Mucosa of descending colon (tissue), 3 donors: ENCODE data around the gene LHX1. TPM values are rescaled to one million over a fixed set of nuclear protein-coding genes. Genes with fewer than 3 reads are reported as not detected.

Experiments
- ATAC-seq: fragments of 200-7000 bp; cut with Tn5 transposase; one replicate; pipeline ENCODE4 v1.9.1; 2020; ENCODE audit warnings: mild to moderate bottlenecking, moderate library complexity
- DNase-seq, 3 donors: peaks; one replicate each; pipeline ENCODE4 v3.0.0-alpha.2; 2020
- H3K36me3 ChIP-seq: fragments of 200-600 bp; one replicate; pipeline ENCODE4 v1.8.0; 2021; ENCODE audit warnings: low read depth, mild to moderate bottlenecking
- H3K4me1 ChIP-seq: fragments of 200-600 bp; one replicate; pipeline ENCODE4 v1.8.0; 2021; ENCODE audit warnings: low read depth, mild to moderate bottlenecking
- H3K4me3 ChIP-seq: fragments of 200-600 bp; one replicate; pipeline ENCODE4 v1.8.0; 2021; ENCODE audit warnings: mild to moderate bottlenecking
- H3K9me3 ChIP-seq: fragments of 200-600 bp; one replicate; pipeline ENCODE4 v1.8.0; 2021; ENCODE audit warnings: mild to moderate bottlenecking
- intact Hi-C, 2 donors: fragments of 100-400 bp; cut with DNase I in 1 of 2; cut with micrococcal nuclease in 1 of 2; formaldehyde crosslinking; loops; one replicate each; pipeline versions ENCODE4 v1.11.0 to v1.11.1; 2022; cut with DNase I, micrococcal nuclease
- total RNA-seq, 3 donors: library from RNA; stranded (reverse); fragmentation: NEBNext Ultra II Directional in 2 of 3; extraction: Animal tissue kit (Norgen Biotek cat#: 25700) in 2 of 3; gene quantifications; one replicate each; pipeline versions ENCODE4 v1.2.1 to v1.2.4, GENCODE V29; 2021 to 2023
- TF ChIP-seq, protein P1 (sequence below): fragments of 200-600 bp; IDR thresholded peaks from one replicate; pipeline ENCODE4 v1.8.0; 2022; ENCODE audit warnings: antibody characterized with exemption, mild to moderate bottlenecking
- donor health status: DM: no; HTN: no; CAD: no; lungs with moderate emphysema.
- donor health status: DM: no; HTN: no; CAD: no.
- donor health status: DM: no; HTN: yes; CAD: no.

Gene LHX1
- total RNA-seq, 3 donors from 2014 or later, result not detected

DNA sequence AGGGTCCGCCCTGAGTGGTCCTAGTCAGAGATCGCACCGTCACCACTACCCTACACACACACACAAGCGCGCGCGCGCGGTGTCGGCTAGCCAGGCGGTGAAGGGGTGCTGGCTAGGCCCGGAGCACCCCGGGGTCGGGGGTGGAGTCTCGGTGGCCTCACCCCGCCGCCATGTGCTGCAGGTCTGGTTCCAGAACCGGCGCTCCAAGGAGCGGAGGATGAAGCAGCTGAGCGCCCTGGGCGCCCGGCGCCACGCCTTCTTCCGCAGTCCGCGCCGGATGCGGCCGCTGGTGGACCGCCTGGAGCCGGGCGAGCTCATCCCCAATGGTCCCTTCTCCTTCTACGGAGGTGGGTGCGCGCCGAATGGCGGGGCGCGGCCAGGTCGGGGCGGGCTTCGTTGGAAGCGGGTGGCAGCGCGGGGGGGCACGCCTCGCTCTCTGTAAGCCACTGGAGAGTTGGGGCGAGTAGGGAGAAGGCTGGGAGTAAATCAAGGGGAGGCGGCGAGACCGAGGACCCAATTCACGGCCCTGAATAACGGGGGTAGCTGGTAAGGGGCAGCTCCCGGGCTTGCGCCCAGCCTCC, 4.8 kb downstream of the LHX1 start:
- Histone ChIP-seq H3K4me3 (no peak overlapping the region), H3K4me1 (peaks cover 30% of the 10 kb centered on the region), H3K36me3 (no peaks in the 10 kb centered on the region), H3K9me3 (no peaks in the 10 kb centered on the region)
- TF ChIP-seq, protein P1, sequence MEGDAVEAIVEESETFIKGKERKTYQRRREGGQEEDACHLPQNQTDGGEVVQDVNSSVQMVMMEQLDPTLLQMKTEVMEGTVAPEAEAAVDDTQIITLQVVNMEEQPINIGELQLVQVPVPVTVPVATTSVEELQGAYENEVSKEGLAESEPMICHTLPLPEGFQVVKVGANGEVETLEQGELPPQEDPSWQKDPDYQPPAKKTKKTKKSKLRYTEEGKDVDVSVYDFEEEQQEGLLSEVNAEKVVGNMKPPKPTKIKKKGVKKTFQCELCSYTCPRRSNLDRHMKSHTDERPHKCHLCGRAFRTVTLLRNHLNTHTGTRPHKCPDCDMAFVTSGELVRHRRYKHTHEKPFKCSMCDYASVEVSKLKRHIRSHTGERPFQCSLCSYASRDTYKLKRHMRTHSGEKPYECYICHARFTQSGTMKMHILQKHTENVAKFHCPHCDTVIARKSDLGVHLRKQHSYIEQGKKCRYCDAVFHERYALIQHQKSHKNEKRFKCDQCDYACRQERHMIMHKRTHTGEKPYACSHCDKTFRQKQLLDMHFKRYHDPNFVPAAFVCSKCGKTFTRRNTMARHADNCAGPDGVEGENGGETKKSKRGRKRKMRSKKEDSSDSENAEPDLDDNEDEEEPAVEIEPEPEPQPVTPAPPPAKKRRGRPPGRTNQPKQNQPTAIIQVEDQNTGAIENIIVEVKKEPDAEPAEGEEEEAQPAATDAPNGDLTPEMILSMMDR, result no peak
- ATAC-seq (peak; percentile 41), DNase-seq (peak in 1 of 3 donors; percentile 29)
- intact Hi-C loops, result no loop called here

DNA sequence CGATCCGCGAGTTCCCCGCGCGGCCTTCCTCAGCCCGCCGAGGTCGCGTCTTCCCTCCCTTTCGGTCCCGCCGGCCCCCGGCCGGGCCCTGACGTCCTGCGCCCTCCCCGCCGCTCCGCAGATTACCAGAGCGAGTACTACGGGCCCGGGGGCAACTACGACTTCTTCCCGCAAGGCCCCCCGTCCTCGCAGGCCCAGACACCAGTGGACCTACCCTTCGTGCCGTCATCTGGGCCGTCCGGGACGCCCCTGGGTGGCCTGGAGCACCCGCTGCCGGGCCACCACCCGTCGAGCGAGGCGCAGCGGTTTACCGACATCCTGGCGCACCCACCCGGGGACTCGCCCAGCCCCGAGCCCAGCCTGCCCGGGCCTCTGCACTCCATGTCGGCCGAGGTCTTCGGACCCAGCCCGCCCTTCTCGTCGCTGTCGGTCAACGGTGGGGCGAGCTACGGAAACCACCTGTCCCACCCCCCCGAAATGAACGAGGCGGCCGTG, 5.4 kb downstream of the LHX1 start:
- intact Hi-C loops, result no loop called here
- H3K4me3 ChIP-seq, result no peak overlapping the region
- peaks cover 24% of the 10 kb centered on the region for H3K4me1 ChIP-seq
- H3K36me3 ChIP-seq, result no peaks in the 10 kb centered on the region
- ATAC-seq, result no peak
- DNase-seq, result no peak
- no peaks in the 10 kb centered on the region for H3K9me3 ChIP-seq
- TF ChIP-seq, protein P1, result no peak

DNA sequence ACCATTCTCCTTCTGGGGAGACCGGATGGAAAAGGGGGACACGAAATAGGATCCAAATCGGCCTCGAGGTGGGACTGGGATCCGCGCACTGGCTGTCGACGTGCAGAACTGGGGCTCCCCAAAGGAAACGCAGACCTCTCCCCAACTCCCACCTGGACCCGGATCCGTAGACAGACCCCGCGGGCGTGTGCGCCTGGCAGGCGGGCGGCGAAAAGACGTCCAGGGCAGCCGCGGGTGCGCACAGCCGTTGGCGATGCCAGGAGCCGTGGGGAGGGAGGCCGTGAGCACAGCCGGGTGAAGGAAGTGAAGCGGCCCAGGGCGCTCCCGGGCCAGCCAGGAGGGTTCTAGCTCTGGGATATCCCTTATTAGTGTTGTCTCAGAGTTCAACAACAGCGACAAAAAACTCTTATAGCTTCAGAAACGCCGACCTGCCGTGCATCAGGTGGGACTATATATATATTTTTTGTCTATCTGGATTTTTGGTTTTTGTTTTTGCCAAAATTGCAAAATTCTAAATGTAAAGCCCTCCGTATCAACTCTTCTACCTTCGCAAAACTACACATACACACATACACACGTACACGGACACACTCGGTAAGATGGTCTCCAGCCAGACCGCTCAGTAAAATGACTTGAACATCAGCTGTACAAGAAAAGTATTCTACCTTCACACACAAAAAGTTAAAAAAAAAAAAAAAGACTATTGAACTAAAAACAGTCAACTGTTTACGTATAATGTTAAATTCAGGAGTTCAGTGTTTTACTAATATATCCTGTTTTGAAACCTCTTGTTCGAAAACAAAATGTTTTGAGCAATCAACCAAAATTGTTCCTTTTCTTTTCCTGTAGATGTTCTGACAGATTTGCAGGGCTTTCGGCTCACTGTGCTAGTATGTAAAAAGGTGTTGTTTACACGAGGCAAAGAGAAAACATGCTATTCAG, 6.2 kb downstream of the LHX1 start:
- intact Hi-C loops, result no loop called here

DNA sequence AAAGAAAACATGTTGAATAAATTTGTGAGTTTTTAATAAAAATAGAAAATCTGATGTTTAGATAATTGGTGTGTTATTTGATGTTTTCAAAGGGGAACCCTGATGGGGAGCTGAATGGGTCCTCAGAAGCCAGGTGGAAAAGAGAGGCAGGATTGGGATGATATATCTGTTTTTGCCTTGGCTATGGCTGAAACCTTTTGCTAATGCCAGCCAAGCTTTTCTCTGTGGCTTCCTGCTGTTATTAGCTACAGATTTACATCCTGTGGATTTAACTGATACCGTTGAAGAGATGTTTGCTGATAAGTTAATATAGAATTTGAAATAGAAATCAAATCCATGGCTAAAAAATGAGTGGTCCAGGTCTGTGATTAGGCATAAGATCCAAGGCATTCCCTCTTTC, 7.3 kb downstream of the LHX1 start:
- TF ChIP-seq, protein P1, result no peak
- intact Hi-C loops, result no loop called here
- no peak for DNase-seq
- ATAC-seq, result no peak
- no peaks in the 10 kb centered on the region for H3K36me3 ChIP-seq
- H3K9me3 ChIP-seq, result no peaks in the 10 kb centered on the region
- no peak overlapping the region for H3K4me3 ChIP-seq
- H3K4me1 ChIP-seq, result peaks cover 18% of the 10 kb centered on the region

More for the DNA sequence above, 6.2 kb downstream of the LHX1 start:
- no peak for DNase-seq
- no peak for ATAC-seq
- H3K4me3 ChIP-seq, result no peak overlapping the region
- no peaks in the 10 kb centered on the region for H3K36me3 ChIP-seq
- TF ChIP-seq, protein P1, result no peak
- peaks cover 21% of the 10 kb centered on the region for H3K4me1 ChIP-seq
- H3K9me3 ChIP-seq, result no peaks in the 10 kb centered on the region

DNA sequence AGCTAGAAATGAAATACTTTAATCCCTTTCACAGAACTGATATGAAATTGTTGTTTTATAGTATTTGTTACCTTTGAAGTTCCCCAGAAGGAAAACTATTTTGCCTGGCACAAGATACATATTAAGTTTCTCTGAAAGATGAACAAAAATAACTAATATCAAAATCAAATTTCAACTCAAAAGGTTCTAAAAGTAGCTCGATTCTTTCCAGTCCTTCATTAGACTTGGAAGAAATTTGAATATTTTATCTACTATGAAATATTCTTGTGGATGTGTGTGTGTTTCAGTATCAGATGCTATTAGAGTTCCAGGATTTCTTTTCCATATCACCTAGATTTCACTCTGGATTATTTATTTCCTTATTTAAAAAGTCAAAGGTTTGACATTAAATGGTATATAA, 7.9 kb downstream of the LHX1 start:
- no peak for ATAC-seq
- H3K4me1 ChIP-seq, result peaks cover 19% of the 10 kb centered on the region
- H3K4me3 ChIP-seq, result no peak overlapping the region
- no peak for DNase-seq
- intact Hi-C loops, result no loop called here
- H3K9me3 ChIP-seq, result no peaks in the 10 kb centered on the region
- H3K36me3 ChIP-seq, result no peaks in the 10 kb centered on the region
- TF ChIP-seq, protein P1, result no peak
